IMR-90 (cell line): Measurements from ENCODE around the gene NCOR1. TPM values are rescaled to one million over a fixed set of nuclear protein-coding genes. Genes with fewer than 3 reads are reported as not detected.

Source experiments
- ATAC-seq: fragments of 200-7000 bp; cut with Tn5 transposase; 2 replicates; pipeline ENCODE4 v1.9.1; 2020; ENCODE audit warnings: low read depth, mild to moderate bottlenecking, moderate library complexity
- BruUV-seq: library from RNA; stranded (reverse); fragments of 400-500 nt; replicated peaks from 2 replicates; lab custom pipeline; 2021; lab: Mats Ljungman, UMichigan
- CTCF ChIA-PET: fragments of 300-600 bp; formaldehyde crosslinking; extraction: SDS; loops from one replicate; lab custom pipeline; 2021; ENCODE audit warnings: antibody characterized with exemption; lab: Yijun Ruan, JAX
- POLR2A ChIA-PET: fragments of 300-600 bp; sonication (Branson Sonifier 250); formaldehyde crosslinking; loops from one replicate; lab custom pipeline; 2022; ENCODE audit warnings: antibody characterized with exemption; ENCODE audit not compliant: unreplicated experiment; lab: Charles Lee
- DNase-seq: peaks from one replicate; pipeline ENCODE4 v3.0.0; 2013
- H2AFZ ChIP-seq: replicated peaks from 2 replicates; pipeline ENCODE3; 2013; ENCODE audit warnings: low read length, mild to moderate bottlenecking; ENCODE audit not compliant: poor library complexity
- H2AK5ac ChIP-seq: 2 replicates; pipeline ENCODE4 v1.6.1; 2013; ENCODE audit warnings: low read depth, low read length, inconsistent platforms
- H2AK9ac ChIP-seq: replicated peaks from 2 replicates; pipeline ENCODE3; 2013; ENCODE audit warnings: mild to moderate bottlenecking, low read depth, low read length, moderate library complexity; ENCODE audit not compliant: poor library complexity
- H2BK120ac ChIP-seq: 2 replicates; pipeline ENCODE4 v1.6.1; 2013; ENCODE audit warnings: low read depth, low read length, inconsistent platforms
- H2BK15ac ChIP-seq: 3 replicates; pipeline ENCODE4 v1.6.1; 2013; ENCODE audit warnings: low read depth, low read length, inconsistent platforms
- H2BK20ac ChIP-seq: 2 replicates; pipeline ENCODE4 v1.6.1; 2013; ENCODE audit warnings: low read depth, mild to moderate bottlenecking, inconsistent platforms, low read length, moderate library complexity
- H2BK5ac ChIP-seq: 2 replicates; pipeline ENCODE4 v1.6.1; 2013; ENCODE audit warnings: mild to moderate bottlenecking, low read depth, low read length, inconsistent platforms; ENCODE audit not compliant: poor library complexity, severe bottlenecking
- H3K14ac ChIP-seq: replicated peaks from 2 replicates; pipeline ENCODE4 v1.6.1; 2013; ENCODE audit warnings: low read depth, low read length, inconsistent platforms
- H3K18ac ChIP-seq: 2 replicates; pipeline ENCODE4 v1.6.1; 2013; ENCODE audit warnings: low read depth, low read length, control low read depth
- H3K23ac ChIP-seq: 2 replicates; pipeline ENCODE4 v1.6.1; 2013; ENCODE audit warnings: low read depth, low read length, inconsistent platforms
- H3K27ac ChIP-seq: 2 replicates; pipeline ENCODE4 v1.5.1; 2013; ENCODE audit warnings: mild to moderate bottlenecking, control low read depth, low read length; ENCODE audit not compliant: insufficient read depth
- H3K27me3 ChIP-seq: 2 replicates; pipeline ENCODE4 v1.6.1; 2013; ENCODE audit warnings: low read length; ENCODE audit not compliant: control insufficient read depth, insufficient read depth
- H3K36me3 ChIP-seq: 2 replicates; pipeline ENCODE4 v1.6.1; 2013; ENCODE audit warnings: low read length, mixed read lengths; ENCODE audit not compliant: control insufficient read depth, insufficient read depth
- H3K4ac ChIP-seq: 2 replicates; pipeline ENCODE4 v1.6.1; 2013; ENCODE audit warnings: low read depth, low read length, inconsistent platforms
- H3K4me1 ChIP-seq: 2 replicates; pipeline ENCODE4 v1.6.1; 2013; ENCODE audit warnings: low read length, mixed read lengths; ENCODE audit not compliant: control insufficient read depth, insufficient read depth
- H3K4me2 ChIP-seq: 2 replicates; pipeline ENCODE4 v1.6.1; 2013; ENCODE audit warnings: low read depth, mild to moderate bottlenecking, control low read depth, low read length, moderate library complexity
- H3K4me3 ChIP-seq: 2 replicates; pipeline ENCODE4 v1.5.1; 2013; ENCODE audit warnings: low read depth, mild to moderate bottlenecking, control low read depth, low read length, moderate library complexity; ENCODE audit not compliant: insufficient read depth
- H3K56ac ChIP-seq: 2 replicates; pipeline ENCODE4 v1.6.1; 2013; ENCODE audit warnings: low read length, inconsistent platforms; ENCODE audit not compliant: insufficient read depth; ENCODE audit errors: extremely low read depth
- H3K79me1 ChIP-seq, 2 experiments: 2 replicates each; pipeline ENCODE4 v1.6.1; 2013; ENCODE audit warnings: low read length in 2 of 2, inconsistent platforms in 1 of 2, low read depth in 1 of 2
- H3K9ac ChIP-seq: 2 replicates; pipeline ENCODE4 v1.6.1; 2013; ENCODE audit warnings: low read depth, low read length, control low read depth
- H3K9me1 ChIP-seq: 2 replicates; pipeline ENCODE4 v1.6.1; 2013; ENCODE audit warnings: low read length, inconsistent platforms; ENCODE audit not compliant: insufficient read depth
- H3K9me3 ChIP-seq: 2 replicates; pipeline ENCODE4 v1.6.1; 2013; ENCODE audit warnings: low read length; ENCODE audit not compliant: control insufficient read depth, insufficient read depth
- H4K20me1 ChIP-seq: 2 replicates; pipeline ENCODE4 v1.6.1; 2013; ENCODE audit warnings: low read length, inconsistent platforms; ENCODE audit not compliant: insufficient read depth
- H4K5ac ChIP-seq: 2 replicates; pipeline ENCODE4 v1.6.1; 2013; ENCODE audit warnings: mild to moderate bottlenecking, low read depth, low read length, control low read depth
- H4K8ac ChIP-seq, 2 experiments: 2 replicates each; pipeline ENCODE4 v1.6.1; 2013; ENCODE audit warnings: low read depth in 2 of 2, low read length in 2 of 2, control low read depth in 1 of 2, inconsistent platforms in 1 of 2
- H4K91ac ChIP-seq: 2 replicates; pipeline ENCODE4 v1.6.1; 2013; ENCODE audit warnings: low read depth, low read length, inconsistent platforms; ENCODE audit not compliant: insufficient read depth
- BHLHE40 ChIP-seq: fragments of 150-350 bp; IDR thresholded peaks from 2 replicates; pipeline ENCODE4 v1.6.1; 2016; ENCODE audit warnings: mild to moderate bottlenecking, low read depth, low read length
- CEBPB ChIP-seq: IDR thresholded peaks from 2 replicates; pipeline ENCODE4 v1.6.1; 2012; ENCODE audit warnings: low read depth, low read length, improper control_type of control experiment
- CTCF ChIP-seq: conservative IDR thresholded peaks from 2 replicates; pipeline ENCODE4 v1.5.1; 2012; ENCODE audit warnings: mild to moderate bottlenecking, low read depth, low read length, improper control_type of control experiment
- FOS ChIP-seq: fragments of 150-350 bp; IDR thresholded peaks from 2 replicates; pipeline ENCODE4 v1.6.1; 2016; ENCODE audit warnings: low read depth, low read length
- MXI1 ChIP-seq: IDR thresholded peaks from 2 replicates; pipeline ENCODE4 v1.6.1; 2012; ENCODE audit warnings: low read depth, mild to moderate bottlenecking, low read length, moderate library complexity, borderline replicate concordance
- NFE2L2 ChIP-seq: fragments of 150-350 bp; IDR thresholded peaks from 2 replicates; pipeline ENCODE4 v1.6.1; 2016; ENCODE audit warnings: low read depth, mild to moderate bottlenecking, low read length
- POLR2A ChIP-seq: IDR thresholded peaks from 2 replicates; pipeline ENCODE4 v1.6.1; 2012; ENCODE audit warnings: mild to moderate bottlenecking, low read depth, low read length
- WGBS, 2 experiments: methylation state at CpG; one replicate each; pipeline versions ENCODE4 v1.1.5 to v1.1.7; 2013; ENCODE audit warnings: missing lambda C conversion rate in 2 of 2; ENCODE audit not compliant: insufficient read length in 1 of 2; ENCODE audit errors: extremely low coverage in 2 of 2; 5-methylcytosine and 5-hydroxymethylcytosine counted together
- dilution Hi-C: fragments of 300-500 bp; cut with HindIII; formaldehyde crosslinking; loops from one replicate; pipeline ENCODE4 v1.14.3; 2018; ENCODE audit warnings: low sequenced_read_pairs; ENCODE audit not compliant: unreplicated experiment
- in situ Hi-C: fragments of 300-500 bp; cut with MboI; formaldehyde crosslinking; loops from 3 replicates; pipeline ENCODE4 v1.14.3; 2019; ENCODE audit warnings: low sequenced_read_pairs, inconsistent platforms, mixed read lengths
- intact Hi-C: fragments of 100-400 bp; cut with micrococcal nuclease; formaldehyde crosslinking; loops from 2 replicates; pipeline ENCODE4 v1.10.0; 2022
- polyA plus RNA-seq, 3 experiments: library from polyadenylated mRNA; depleted of rRNA; stranded (reverse); fragments of >200 nt; gene quantifications; 2 replicates each; pipeline ENCODE4 v1.2.3, GENCODE V29; 2012; ENCODE audit warnings: low replicate concordance in 1 of 3
- total RNA-seq: library from RNA; depleted of rRNA; stranded (reverse); fragments of >200 nt; gene quantifications from 2 replicates; pipeline ENCODE4 v1.2.3, GENCODE V29; 2012

NCOR1 gene
- total and polyA plus RNA-seq, 2 of the 4 experiments (the other 2 are of a cell fraction) = 54.5 to 80.3 TPM

- TF ChIP-seq MXI1 (no peak), CTCF (peak; percentile 43)
These were observed at the start of gene NCOR1 (continued) for GRCh38 chr17:16215273-16215964.

- no peak overlapping the region for H3K14ac ChIP-seq
- intact Hi-C loops (no loop called here), dilution Hi-C loops (no loop called here), in situ Hi-C loops (no loop called here)
- no peak overlapping the region for H4K91ac ChIP-seq
- no peak overlapping the region for H3K27ac ChIP-seq
- no peaks in the 10 kb centered on the region for H3K9me3 ChIP-seq
- H4K20me1 ChIP-seq = no peaks in the 10 kb centered on the region
- DNase-seq (no peak), ATAC-seq (no peak)
- TF ChIP-seq NFE2L2 = no peak
- no peak for TF ChIP-seq POLR2A
- no peak for TF ChIP-seq MXI1
- no peak for TF ChIP-seq BHLHE40
- TF ChIP-seq CEBPB = no peak
- TF ChIP-seq FOS = no peak
- no peak for TF ChIP-seq CTCF
- no peaks in the 10 kb centered on the region; the same call in 1 of the 2 replicates for H3K36me3 ChIP-seq
- no peak overlapping the region for H3K4me2 ChIP-seq
- no peaks in the 10 kb centered on the region for H3K27me3 ChIP-seq
- no peaks in the 10 kb centered on the region for H3K4me1 ChIP-seq
- H2AK5ac ChIP-seq = no peak overlapping the region
- H2BK20ac ChIP-seq = no peak overlapping the region
- no CpG with 5 or more reads among the region's 4 CpGs for WGBS, 2 experiments
- H2AK9ac ChIP-seq = no peak overlapping the region
- no peak overlapping the region for H4K5ac ChIP-seq
- no peak overlapping the region for H3K56ac ChIP-seq
- H3K4ac ChIP-seq = no peak overlapping the region
- H2BK5ac ChIP-seq = no peak overlapping the region
- no peaks in the 10 kb centered on the region; the same call in 1 of the 2 replicates for H3K9me1 ChIP-seq
- no peak overlapping the region for H2BK120ac ChIP-seq
- no TSS peak for BruUV-seq
- no peak overlapping the region for H3K4me3 ChIP-seq
- POLR2A ChIA-PET = no interaction called here
- H3K79me1 ChIP-seq = no peaks in the 10 kb centered on the region; a peak in 2 of 4 replicates
- H3K18ac ChIP-seq = no peak overlapping the region
- no peak overlapping the region for H4K8ac ChIP-seq
- H3K23ac ChIP-seq = no peak overlapping the region
- no peak overlapping the region for H3K9ac ChIP-seq
- no peak overlapping the region for H2AFZ ChIP-seq
- H2BK15ac ChIP-seq = no peak overlapping the region
- CTCF ChIA-PET = no interaction called here
These were observed 46.9 kb upstream of the NCOR1 start for GRCh38 chr17:16262201-16262600.
